Colonic mucosa (tissue), 4 donors: ENCODE results near the gene GLB1L2. TPM values are rescaled to one million over a fixed set of nuclear protein-coding genes. Genes with fewer than 3 reads are reported as not detected.
"Not testable (repeated sequence)": the region's sequence is repeated elsewhere in the genome, so short reads cannot be mapped to it uniquely, and the experiment has no call there.

Experiments
- DNase-seq: peaks from one replicate; pipeline ENCODE4 v3.0.0-alpha.2; 2020
- H3K27ac ChIP-seq: fragments of 200-600 bp; one replicate; pipeline ENCODE4 v1.8.0; 2021
- H3K27me3 ChIP-seq: fragments of 200-600 bp; one replicate; pipeline ENCODE4 v1.8.0; 2021
- H3K36me3 ChIP-seq: fragments of 200-600 bp; one replicate; pipeline ENCODE4 v1.8.0; 2021
- H3K4me1 ChIP-seq: fragments of 200-600 bp; one replicate; pipeline ENCODE4 v1.8.0; 2021; ENCODE audit warnings: mild to moderate bottlenecking
- H3K4me3 ChIP-seq: fragments of 200-600 bp; one replicate; pipeline ENCODE4 v1.8.0; 2021
- H3K9ac ChIP-seq, 2 donors: one replicate each; pipeline ENCODE4 v1.7.0; 2013; ENCODE audit warnings: control low read depth in 2 of 2, low read depth in 2 of 2, low read length in 2 of 2
- H3K9me3 ChIP-seq: fragments of 200-600 bp; one replicate; pipeline ENCODE4 v1.8.0; 2021
- intact Hi-C: fragments of 100-400 bp; cut with DNase I; formaldehyde crosslinking; loops from one replicate; pipeline ENCODE4 v1.14.1; 2022
- total RNA-seq, 2 donors: library from RNA; stranded (reverse); fragmentation: NEBNext Ultra II Directional in 1 of 2; extraction: Animal tissue kit (Norgen Biotek cat#: 25700) in 1 of 2; gene quantifications; one replicate each; pipeline ENCODE4 v1.2.1, GENCODE V29; 2021
- TF ChIP-seq, protein P1 (sequence below): fragments of 200-600 bp; IDR thresholded peaks from one replicate; pipeline ENCODE4 v1.8.0; 2022; ENCODE audit warnings: antibody characterized with exemption, mild to moderate bottlenecking
- donor health status: healthy.
- donor health status: DM: no; HTN: no; CAD: no.
- donor health status: DM: no; HTN: no; CAD: no.

The GLB1L2 gene
- total RNA-seq, 2 donors from 2014 or later: 27.2 to 31.3 TPM

DNA sequence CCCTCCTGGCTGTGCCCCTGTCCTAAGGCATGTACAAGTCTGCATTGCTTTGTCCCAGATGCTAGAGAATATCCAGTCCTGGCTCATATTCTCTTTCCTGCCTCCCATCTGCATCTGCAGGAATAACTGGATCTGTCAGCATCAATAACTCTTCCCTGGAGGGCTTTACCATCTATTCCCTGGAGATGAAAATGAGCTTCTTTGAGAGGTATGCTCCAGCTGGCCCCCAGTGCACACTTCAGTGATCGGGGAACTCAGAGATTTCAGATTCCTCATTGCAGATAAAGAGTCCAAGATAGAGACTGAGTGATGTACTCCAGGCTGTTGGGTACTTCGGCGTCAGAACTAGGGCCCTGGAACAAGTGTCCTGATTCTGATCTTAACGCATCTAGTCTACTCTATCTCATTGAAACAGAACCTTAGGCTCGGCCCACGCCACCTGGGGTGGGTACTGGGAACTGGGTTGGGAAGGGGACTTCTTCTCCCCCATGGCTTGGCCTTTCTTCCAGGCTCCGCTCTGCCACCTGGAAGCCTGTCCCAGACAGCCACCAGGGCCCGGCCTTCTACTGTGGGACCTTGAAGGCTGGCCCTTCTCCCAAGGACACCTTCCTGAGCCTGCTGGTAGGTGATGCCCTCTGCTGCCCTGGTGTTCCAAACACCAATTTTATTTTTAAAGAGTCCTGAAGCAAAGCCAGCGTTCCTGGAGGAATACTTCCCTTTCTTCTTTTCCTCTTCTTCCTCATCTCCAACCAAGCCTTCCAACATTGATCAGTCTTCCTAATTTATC, 17.8 kb upstream of the GLB1L2 start:
- no peaks in the 10 kb centered on the region for H3K9me3 ChIP-seq
- intact Hi-C loops: no loop called here
- H3K27ac ChIP-seq: no peak overlapping the region
- no peak overlapping the region for H3K4me3 ChIP-seq
- no peak for DNase-seq
- no peaks in the 10 kb centered on the region for H3K27me3 ChIP-seq
- TF ChIP-seq, protein P1, sequence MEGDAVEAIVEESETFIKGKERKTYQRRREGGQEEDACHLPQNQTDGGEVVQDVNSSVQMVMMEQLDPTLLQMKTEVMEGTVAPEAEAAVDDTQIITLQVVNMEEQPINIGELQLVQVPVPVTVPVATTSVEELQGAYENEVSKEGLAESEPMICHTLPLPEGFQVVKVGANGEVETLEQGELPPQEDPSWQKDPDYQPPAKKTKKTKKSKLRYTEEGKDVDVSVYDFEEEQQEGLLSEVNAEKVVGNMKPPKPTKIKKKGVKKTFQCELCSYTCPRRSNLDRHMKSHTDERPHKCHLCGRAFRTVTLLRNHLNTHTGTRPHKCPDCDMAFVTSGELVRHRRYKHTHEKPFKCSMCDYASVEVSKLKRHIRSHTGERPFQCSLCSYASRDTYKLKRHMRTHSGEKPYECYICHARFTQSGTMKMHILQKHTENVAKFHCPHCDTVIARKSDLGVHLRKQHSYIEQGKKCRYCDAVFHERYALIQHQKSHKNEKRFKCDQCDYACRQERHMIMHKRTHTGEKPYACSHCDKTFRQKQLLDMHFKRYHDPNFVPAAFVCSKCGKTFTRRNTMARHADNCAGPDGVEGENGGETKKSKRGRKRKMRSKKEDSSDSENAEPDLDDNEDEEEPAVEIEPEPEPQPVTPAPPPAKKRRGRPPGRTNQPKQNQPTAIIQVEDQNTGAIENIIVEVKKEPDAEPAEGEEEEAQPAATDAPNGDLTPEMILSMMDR: no peak
- H3K36me3 ChIP-seq: no peaks in the 10 kb centered on the region
- H3K9ac ChIP-seq: no peak overlapping the region
- no peaks in the 10 kb centered on the region for H3K4me1 ChIP-seq

- H3K4me1 ChIP-seq: no peaks in the 10 kb centered on the region
- H3K9me3 ChIP-seq: no peaks in the 10 kb centered on the region
- H3K27ac ChIP-seq: no peak overlapping the region
- no peaks in the 10 kb centered on the region for H3K27me3 ChIP-seq
- TF ChIP-seq, protein P1: no peak
- intact Hi-C loops: no loop called here
- DNase-seq: no peak
- no peak overlapping the region for H3K9ac ChIP-seq
- H3K4me3 ChIP-seq: no peak overlapping the region
- no peaks in the 10 kb centered on the region for H3K36me3 ChIP-seq
Observed at GRCh38 chr11:134317103-134317502, 14.7 kb upstream of the GLB1L2 start.

DNA sequence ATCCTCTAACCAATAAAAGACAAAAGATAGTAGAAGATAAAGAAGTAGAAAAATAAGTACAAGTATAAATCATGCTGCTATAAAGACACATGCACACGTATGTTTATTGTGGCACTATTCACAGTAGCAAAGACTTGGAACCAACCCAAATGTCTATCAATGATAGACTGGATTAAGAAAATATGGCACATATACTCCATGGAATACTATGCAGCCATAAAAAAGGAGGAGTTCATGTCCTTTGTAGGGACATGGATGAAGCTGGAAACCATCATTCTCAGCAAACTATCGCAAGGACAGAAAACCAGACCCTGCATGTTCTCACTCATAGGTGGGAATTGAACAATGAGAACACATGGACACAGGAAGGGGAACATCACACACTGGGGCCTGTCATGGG, 10.4 kb upstream of the GLB1L2 start:
- H3K27ac ChIP-seq, H3K27me3 ChIP-seq, H3K4me3 ChIP-seq, H3K9ac ChIP-seq, H3K9me3 ChIP-seq, H3K4me1 ChIP-seq, H3K36me3 ChIP-seq, intact Hi-C loops, DNase-seq: not testable (repeated sequence)

- TF ChIP-seq, protein P1: no peak
- Histone ChIP-seq H3K9me3 (no peaks in the 10 kb centered on the region), H3K36me3 (no peaks in the 10 kb centered on the region), H3K4me3 (no peak overlapping the region), H3K9ac (no peak overlapping the region), H3K4me1 (no peaks in the 10 kb centered on the region), H3K27me3 (no peaks in the 10 kb centered on the region), H3K27ac (no peak overlapping the region)
- DNase-seq: no peak
- intact Hi-C loops: no loop called here
Observed at GRCh38 chr11:134322553-134322952, 9.2 kb upstream of the GLB1L2 start.

DNA sequence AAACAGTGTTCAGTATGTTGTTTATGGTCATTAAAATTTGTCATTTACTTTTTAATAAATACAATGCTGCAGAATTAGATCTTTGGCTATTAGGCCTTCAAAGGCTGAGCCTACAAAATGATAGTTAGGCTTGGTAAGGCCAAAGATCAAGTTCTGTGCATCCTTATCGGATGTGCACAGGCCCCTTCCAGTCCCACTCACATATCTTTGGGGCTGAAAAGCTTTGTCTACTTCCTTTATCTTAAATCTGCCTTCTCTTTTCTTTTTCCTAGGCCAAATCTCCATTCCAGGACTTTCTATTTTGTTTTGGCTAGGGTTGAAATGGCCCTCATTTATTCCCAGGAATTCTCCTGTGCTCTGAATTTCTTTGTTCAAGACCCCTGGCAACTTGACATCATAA, 3.4 kb upstream of the GLB1L2 start:
- Histone ChIP-seq H3K36me3 (no peaks in the 10 kb centered on the region), H3K4me1 (no peaks in the 10 kb centered on the region), H3K27ac (no peak overlapping the region), H3K9ac (no peak overlapping the region), H3K27me3 (no peaks in the 10 kb centered on the region), H3K4me3 (no peak overlapping the region), H3K9me3 (no peaks in the 10 kb centered on the region)
- intact Hi-C loops: loop anchor here (5.0 kb wide), 1 partner anchor 56 kb away; no protein-coding TSS in a partner anchor
- no peak for DNase-seq
- TF ChIP-seq, protein P1: no peak

GRCh38 chr11:134330611-134331353, 1.0 kb upstream of the GLB1L2 start:
- no peaks in the 10 kb centered on the region for H3K4me1 ChIP-seq
- TF ChIP-seq, protein P1: no peak
- intact Hi-C loops: no loop called here
- H3K27ac ChIP-seq: no peak overlapping the region
- peak overlapping the region in 1 of 2 donors; percentile 2 for H3K9ac ChIP-seq
- peak overlapping the region; percentile 22 for H3K4me3 ChIP-seq
- H3K36me3 ChIP-seq: no peaks in the 10 kb centered on the region
- DNase-seq: no peak
- no peaks in the 10 kb centered on the region for H3K27me3 ChIP-seq
- no peaks in the 10 kb centered on the region for H3K9me3 ChIP-seq
